ENCODE results near the gene PPP1R12B. TPM values are rescaled to one million over a fixed set of nuclear protein-coding genes. Genes with fewer than 3 reads are reported as not detected.
"Not testable (repeated sequence)": the region's sequence is repeated elsewhere in the genome, so short reads cannot be mapped to it uniquely, and the experiment has no call there.

PPP1R12B gene
- total RNA-seq, 4 donors from 2014 or later: 747 to 1,375 (median 979) TPM

- peak overlapping the region in 3 of 4 donors; percentile 5 to 31 (median 16) for H3K27ac ChIP-seq
- not testable (repeated sequence) for H3K9me3 ChIP-seq, H3K36me3 ChIP-seq, H3K27me3 ChIP-seq, H3K4me3 ChIP-seq
- peaks cover 0 to 52% (median 19%) of the 10 kb centered on the region in 3 donors for H3K4me1 ChIP-seq
- ATAC-seq: peak; percentile 48
- WGBS, 2 donors (ENCODE audit: low coverage in 1 of 2): 0 to 42% methylated on average over 5 to 6 of the region's 11 CpGs
- peak in 1 of 4 experiments; percentile 9 for TF ChIP-seq CTCF (IDR thresholded peaks at IDR 0.05)
These were observed 270.5 kb downstream of the PPP1R12B start for GRCh38 chr1:202619012-202619411.

- H3K4me1 ChIP-seq: peaks cover 0 to 53% (median 19%) of the 10 kb centered on the region in 3 donors
These were observed 271.0 kb downstream of the PPP1R12B start for GRCh38 chr1:202619505-202619904.

GRCh38 chr1:202620036-202620435 lies 271.5 kb downstream of the PPP1R12B start:
- H3K4me3 ChIP-seq, H3K27ac ChIP-seq, H3K9me3 ChIP-seq, H3K27me3 ChIP-seq, H3K36me3 ChIP-seq, ATAC-seq: not testable (repeated sequence)
- peaks cover 0 to 48% (median 18%) of the 10 kb centered on the region in 3 donors for H3K4me1 ChIP-seq
- no CpG with 5 or more reads among the region's 2 CpGs for WGBS, 2 donors (ENCODE audit: low coverage in 1 of 2)

More at GRCh38 chr1:202619505-202619904, 271.0 kb downstream of the PPP1R12B start:
- Histone ChIP-seq H3K4me3 (no peak overlapping the region), H3K36me3 (no peaks in the 10 kb centered on the region), H3K27ac (peak overlapping the region in 3 of 4 donors; percentile 5 to 31 (median 16)), H3K9me3 (no peaks in the 10 kb centered on the region), H3K27me3 (no peaks in the 10 kb centered on the region)
- TF ChIP-seq POLR2AphosphoS5 (IDR thresholded peaks at IDR 0.05) (no peak), EP300 (IDR thresholded peaks at IDR 0.05) (no peak), POLR2A (IDR thresholded peaks at IDR 0.05) (no peak), CTCF (IDR thresholded peaks at IDR 0.05) (no peak)
- WGBS, 2 donors (ENCODE audit: low coverage in 1 of 2): 60 to 71% methylated on average over 1 of the region's 2 CpGs
- no peak for ATAC-seq

DNA sequence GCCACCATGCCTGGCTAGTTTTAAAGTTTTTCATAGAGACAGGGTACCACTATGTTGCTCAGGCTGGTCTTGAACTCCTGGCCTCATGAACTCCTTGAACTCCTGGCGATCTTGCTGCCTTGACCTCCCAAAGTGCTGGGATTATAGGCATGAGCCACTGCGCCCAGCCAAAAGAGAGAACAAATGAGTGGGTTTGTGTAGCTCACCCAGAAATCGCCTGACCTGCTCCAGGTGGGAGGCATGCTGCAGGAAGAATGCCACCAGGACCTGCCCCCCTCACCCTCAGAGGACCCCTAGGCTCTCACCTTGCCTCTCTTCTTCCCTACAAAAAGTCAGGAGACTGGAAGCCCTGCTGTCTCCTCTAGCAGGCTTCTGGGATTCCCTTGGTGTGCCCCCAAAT lies 272.9 kb downstream of the PPP1R12B start:
- no peak for ATAC-seq
- 100% methylated on average over 1 to 2 of the region's 3 CpGs for WGBS, 2 donors (ENCODE audit: low coverage in 1 of 2)

GRCh38 chr1:202622388-202622787 lies 273.9 kb downstream of the PPP1R12B start:
- ATAC-seq: no peak
- WGBS, 2 donors (ENCODE audit: low coverage in 1 of 2): 96% methylated on average over 3 to 6 of the region's 8 CpGs

More for the DNA sequence above, 272.9 kb downstream of the PPP1R12B start:
- H3K9me3 ChIP-seq: no peaks in the 10 kb centered on the region
- H3K4me3 ChIP-seq: no peak overlapping the region
- no peaks in the 10 kb centered on the region for H3K36me3 ChIP-seq
- H3K27me3 ChIP-seq: no peaks in the 10 kb centered on the region
- H3K4me1 ChIP-seq: peaks cover 0 to 42% (median 12%) of the 10 kb centered on the region in 3 donors
- no peak overlapping the region for H3K27ac ChIP-seq
- TF ChIP-seq CTCF (IDR thresholded peaks at IDR 0.05) (no peak), POLR2AphosphoS5 (IDR thresholded peaks at IDR 0.05) (no peak), EP300 (IDR thresholded peaks at IDR 0.05) (no peak), POLR2A (IDR thresholded peaks at IDR 0.05) (no peak)

More at GRCh38 chr1:202622388-202622787, 273.9 kb downstream of the PPP1R12B start:
- Histone ChIP-seq H3K4me3 (no peak overlapping the region), H3K27ac (no peak overlapping the region), H3K9me3 (no peaks in the 10 kb centered on the region), H3K36me3 (no peaks in the 10 kb centered on the region), H3K27me3 (no peaks in the 10 kb centered on the region), H3K4me1 (peaks cover 0 to 42% (median 12%) of the 10 kb centered on the region in 3 donors)
- TF ChIP-seq EP300 (IDR thresholded peaks at IDR 0.05) (no peak), POLR2AphosphoS5 (IDR thresholded peaks at IDR 0.05) (no peak), CTCF (IDR thresholded peaks at IDR 0.05) (no peak), POLR2A (IDR thresholded peaks at IDR 0.05) (no peak)

Data from gastroesophageal sphincter (tissue), 4 donors.